ENCODE results near the gene ZDHHC11B.

DNA sequence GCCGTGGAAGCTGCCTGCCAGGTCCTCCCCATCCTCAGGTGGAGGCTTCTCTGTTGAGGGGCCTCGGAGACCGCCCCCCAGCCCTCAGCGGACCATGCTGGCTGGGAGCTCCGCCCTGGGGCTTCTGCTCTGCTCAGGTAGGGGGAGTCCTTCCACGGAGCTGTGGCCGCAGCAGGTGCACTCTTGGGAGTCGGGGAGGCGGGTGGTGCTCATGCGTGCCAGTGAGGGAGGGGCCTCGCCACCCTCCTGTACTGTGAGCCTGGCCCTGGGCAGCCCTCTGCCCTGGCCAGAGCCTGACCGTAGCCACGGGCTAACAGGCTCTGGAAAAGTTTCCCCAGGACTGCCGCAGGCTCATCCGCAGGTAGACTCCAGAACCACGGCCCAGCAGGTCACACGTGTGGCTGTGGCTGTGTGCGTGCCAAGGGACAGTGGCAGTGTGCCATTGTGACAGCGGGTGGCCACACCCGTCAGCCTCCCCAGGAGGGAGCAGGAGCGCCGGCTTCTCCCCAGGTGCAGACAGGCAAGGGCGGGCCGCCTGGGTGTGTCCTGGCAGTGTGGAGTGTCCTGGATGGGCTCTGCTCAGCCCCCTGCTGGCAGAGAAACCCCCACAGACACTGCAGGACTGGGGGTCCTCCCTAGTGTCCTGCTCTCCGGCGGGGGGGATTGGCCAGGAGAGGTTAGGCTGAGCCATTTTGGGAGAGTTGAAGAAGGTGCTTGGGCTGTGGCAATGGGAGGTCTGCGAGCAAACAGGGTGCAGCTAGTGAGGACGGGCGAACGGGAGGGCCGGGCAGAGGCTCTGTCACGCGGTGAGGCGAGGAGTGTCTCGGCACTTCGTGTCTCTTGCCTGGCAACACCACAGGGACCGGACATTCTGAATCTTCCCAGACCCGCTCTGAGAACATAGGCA, 120.8 kb downstream of the ZDHHC11B start:
- TF ChIP-seq, protein P1, sequence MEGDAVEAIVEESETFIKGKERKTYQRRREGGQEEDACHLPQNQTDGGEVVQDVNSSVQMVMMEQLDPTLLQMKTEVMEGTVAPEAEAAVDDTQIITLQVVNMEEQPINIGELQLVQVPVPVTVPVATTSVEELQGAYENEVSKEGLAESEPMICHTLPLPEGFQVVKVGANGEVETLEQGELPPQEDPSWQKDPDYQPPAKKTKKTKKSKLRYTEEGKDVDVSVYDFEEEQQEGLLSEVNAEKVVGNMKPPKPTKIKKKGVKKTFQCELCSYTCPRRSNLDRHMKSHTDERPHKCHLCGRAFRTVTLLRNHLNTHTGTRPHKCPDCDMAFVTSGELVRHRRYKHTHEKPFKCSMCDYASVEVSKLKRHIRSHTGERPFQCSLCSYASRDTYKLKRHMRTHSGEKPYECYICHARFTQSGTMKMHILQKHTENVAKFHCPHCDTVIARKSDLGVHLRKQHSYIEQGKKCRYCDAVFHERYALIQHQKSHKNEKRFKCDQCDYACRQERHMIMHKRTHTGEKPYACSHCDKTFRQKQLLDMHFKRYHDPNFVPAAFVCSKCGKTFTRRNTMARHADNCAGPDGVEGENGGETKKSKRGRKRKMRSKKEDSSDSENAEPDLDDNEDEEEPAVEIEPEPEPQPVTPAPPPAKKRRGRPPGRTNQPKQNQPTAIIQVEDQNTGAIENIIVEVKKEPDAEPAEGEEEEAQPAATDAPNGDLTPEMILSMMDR (IDR thresholded peaks at IDR 0.05; ENCODE audit: low read depth, low read length, poor library complexity, severe bottlenecking), result no peak
- no peak for TF ChIP-seq EZH2phosphoT487 (IDR thresholded peaks at IDR 0.05; ENCODE audit: borderline replicate concordance, low read length)

Measured in DOHH2 (cell line).